HG03135 (cell line): ENCODE results near the gene PTCD2.

ENCODE experiments used
- ATAC-seq: cut with Tn5 transposase; IDR thresholded peaks from one replicate; pipeline ENCODE4 v1.9.1; 2021; ENCODE audit warnings: mild to moderate bottlenecking, moderate library complexity; ENCODE audit not compliant: unreplicated experiment

The PTCD2 gene

GRCh38 chr5:72338689-72339209, 18.6 kb downstream of the PTCD2 start:
- no peak for ATAC-seq

- ATAC-seq, result no peak
Measured at GRCh38 chr5:72346398-72346797, 26.2 kb downstream of the PTCD2 start.

GRCh38 chr5:72347801-72348308, 27.7 kb downstream of the PTCD2 start:
- no peak for ATAC-seq

- ATAC-seq, result no peak
Measured at GRCh38 chr5:72351376-72351775, 31.2 kb downstream of the PTCD2 start.

GRCh38 chr5:72352616-72353015, 32.4 kb downstream of the PTCD2 start:
- ATAC-seq, result no peak

GRCh38 chr5:72353046-72353445, 32.9 kb downstream of the PTCD2 start:
- no peak for ATAC-seq

- ATAC-seq, result no peak
Measured at GRCh38 chr5:72355706-72356299, 35.6 kb downstream of the PTCD2 start.

- no peak for ATAC-seq
Measured at GRCh38 chr5:72356361-72356760, 36.2 kb downstream of the PTCD2 start.

- no peak for ATAC-seq
Measured at GRCh38 chr5:72358925-72359324, 38.8 kb downstream of the PTCD2 start.

GRCh38 chr5:72359886-72360285, 39.7 kb downstream of the PTCD2 start:
- no peak for ATAC-seq

- no peak for ATAC-seq
Measured at GRCh38 chr5:72363166-72363802, 43.1 kb downstream of the PTCD2 start.

GRCh38 chr5:72364171-72364570, 44.0 kb downstream of the PTCD2 start:
- ATAC-seq, result no peak

GRCh38 chr5:72364951-72365350, 44.8 kb downstream of the PTCD2 start:
- ATAC-seq, result no peak

- peak; percentile 80 for ATAC-seq
Measured at GRCh38 chr5:72366324-72366976, 46.3 kb downstream of the PTCD2 start.

- no peak for ATAC-seq
Measured at GRCh38 chr5:72368271-72368670, 48.1 kb downstream of the PTCD2 start.

GRCh38 chr5:72369301-72369700, 49.1 kb downstream of the PTCD2 start:
- ATAC-seq, result no peak

GRCh38 chr5:72369711-72370110, 49.5 kb downstream of the PTCD2 start:
- ATAC-seq, result no peak

- ATAC-seq, result no peak
Measured at GRCh38 chr5:72372331-72372730, 52.2 kb downstream of the PTCD2 start.

- ATAC-seq, result no peak
Measured at GRCh38 chr5:72372923-72373322, 52.8 kb downstream of the PTCD2 start.

GRCh38 chr5:72374844-72375243, 54.7 kb downstream of the PTCD2 start:
- ATAC-seq, result no peak

- no peak for ATAC-seq
Measured at GRCh38 chr5:72376381-72376780, 56.2 kb downstream of the PTCD2 start.
